GM19023 (cell line): ENCODE data around the gene LAMB4.

Experiments used
- ATAC-seq: cut with Tn5 transposase; IDR thresholded peaks from one replicate; pipeline ENCODE4 v1.9.1; 2021; ENCODE audit warnings: mild to moderate bottlenecking, moderate library complexity; ENCODE audit not compliant: unreplicated experiment

The LAMB4 gene

GRCh38 chr7:107999779-108000560 is 130.2 kb downstream of the LAMB4 start:
- no peak for ATAC-seq

- ATAC-seq, result no peak
Observed at GRCh38 chr7:107998660-107999480, 131.3 kb downstream of the LAMB4 start.

GRCh38 chr7:107998150-107998549 is 132.0 kb downstream of the LAMB4 start:
- no peak for ATAC-seq

GRCh38 chr7:107996072-107996882 is 133.9 kb downstream of the LAMB4 start:
- no peak for ATAC-seq

- ATAC-seq, result no peak
Observed at GRCh38 chr7:107995184-107996071, 134.7 kb downstream of the LAMB4 start.

- ATAC-seq, result no peak
Observed at GRCh38 chr7:107994421-107995030, 135.6 kb downstream of the LAMB4 start.

GRCh38 chr7:107993891-107994291 is 136.3 kb downstream of the LAMB4 start:
- no peak for ATAC-seq

GRCh38 chr7:107989618-107990373 is 140.4 kb downstream of the LAMB4 start:
- ATAC-seq, result no peak

GRCh38 chr7:107982918-107983389 is 147.2 kb downstream of the LAMB4 start:
- ATAC-seq, result no peak

GRCh38 chr7:107982042-107982840 is 147.9 kb downstream of the LAMB4 start:
- no peak for ATAC-seq

GRCh38 chr7:107981466-107981865 is 148.7 kb downstream of the LAMB4 start:
- ATAC-seq, result no peak

GRCh38 chr7:107980671-107981190 is 149.4 kb downstream of the LAMB4 start:
- ATAC-seq, result no peak

- ATAC-seq, result no peak
Observed at GRCh38 chr7:107980171-107980570, 150.0 kb downstream of the LAMB4 start.

GRCh38 chr7:107978815-107979408 is 151.2 kb downstream of the LAMB4 start:
- no peak for ATAC-seq

GRCh38 chr7:107977048-107977447 is 153.1 kb downstream of the LAMB4 start:
- ATAC-seq, result no peak

GRCh38 chr7:107976620-107977019 is 153.5 kb downstream of the LAMB4 start:
- ATAC-seq, result no peak

- no peak for ATAC-seq
Observed at GRCh38 chr7:107975394-107976013, 154.7 kb downstream of the LAMB4 start.
